Left lung (tissue), 10 donors: ENCODE results near the gene RREB1. TPM values are rescaled to one million over a fixed set of nuclear protein-coding genes. Genes with fewer than 3 reads are reported as not detected.

ENCODE experiments used
- ATAC-seq: fragments of 200-7000 bp; cut with Tn5 transposase; one replicate; pipeline ENCODE4 v1.9.1; 2020; ENCODE audit warnings: moderate library complexity
- DNase-seq, 4 donors: peaks; one replicate each; pipeline ENCODE4 v3.0.0-alpha.2; 2013 to 2020
- H3K27ac ChIP-seq, 2 donors: fragments of 200-600 bp; sonication (generic) in 1 of 2; one replicate each; pipeline versions ENCODE4 v1.5.0 to v1.8.0; 2020 to 2021
- H3K27me3 ChIP-seq, 2 donors: fragments of 200-600 bp; sonication (generic) in 1 of 2; one replicate each; pipeline versions ENCODE4 v1.5.0 to v1.8.0; 2020 to 2021
- H3K36me3 ChIP-seq, 2 donors: fragments of 200-600 bp; sonication (generic) in 1 of 2; one replicate each; pipeline versions ENCODE4 v1.5.0 to v1.8.0; 2020 to 2021
- H3K4me1 ChIP-seq, 2 donors: fragments of 200-600 bp; one replicate each; pipeline ENCODE4 v1.8.0; 2021
- H3K4me3 ChIP-seq, 2 donors: fragments of 200-600 bp; sonication (generic) in 1 of 2; one replicate each; pipeline versions ENCODE4 v1.5.0 to v1.8.0; 2020 to 2021; ENCODE audit warnings: mild to moderate bottlenecking in 1 of 2
- H3K9me3 ChIP-seq, 2 donors: fragments of 200-600 bp; sonication (generic) in 1 of 2; one replicate each; pipeline versions ENCODE4 v1.5.0 to v1.8.0; 2020 to 2021
- CTCF ChIP-seq, 2 donors: fragments of 200-600 bp; sonication (generic) in 1 of 2; IDR thresholded peaks; one replicate each; pipeline versions ENCODE4 v1.5.0 to v1.8.0; 2021; ENCODE audit warnings: antibody characterized with exemption in 2 of 2
- intact Hi-C, 2 donors: fragments of 100-400 bp; cut with DNase I; formaldehyde crosslinking; loops; one replicate each; pipeline versions ENCODE4 v1.11.2 to v1.14.2; 2022
- polyA plus RNA-seq, 6 donors: library from polyadenylated mRNA; unstranded; fragments of 120-200 nt; gene quantifications; one replicate each; pipeline ENCODE4 v1.2.1, GENCODE V29; 2013; ENCODE audit not compliant: insufficient read length in 6 of 6
- total RNA-seq, 2 donors: library from RNA; stranded (reverse); fragmentation: NEBNext Ultra II Directional; extraction: Animal tissue kit (Norgen Biotek cat#: 25700); gene quantifications; one replicate each; pipeline ENCODE4 v1.2.1, GENCODE V29; 2021
- donor health status: DM: no; HTN: yes; CAD: no.
- donor health status: DM: no; HTN: no; CAD: no.

Gene RREB1
- total and polyA plus RNA-seq, 8 donors: 24.1 to 54.0 (median 27.6) TPM

DNA sequence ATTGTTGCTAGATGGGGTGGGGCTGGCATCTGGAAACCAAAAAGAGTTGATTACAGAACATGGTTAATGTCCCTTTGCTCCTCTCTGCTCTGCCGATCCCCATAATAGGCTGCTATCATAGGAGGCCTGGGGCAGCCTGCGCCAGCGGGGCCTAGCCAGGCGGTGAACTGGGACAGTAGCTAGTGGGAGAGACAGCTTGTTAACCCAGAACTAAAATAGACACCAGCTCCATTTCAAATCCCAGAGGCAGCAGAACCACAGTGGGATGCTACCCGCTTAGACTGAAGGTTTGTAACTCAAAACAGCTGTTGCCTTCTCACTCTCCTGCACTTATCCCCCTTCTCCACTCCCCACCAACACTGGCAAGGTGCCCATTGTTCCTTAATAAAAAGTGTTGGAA, 106.7 kb downstream of the RREB1 start:
- no peak overlapping the region for H3K27ac ChIP-seq
- H3K36me3 ChIP-seq: peaks cover 0 to 69% of the 10 kb centered on the region in 2 donors
- ATAC-seq (no peak), DNase-seq (no peak)
- H3K4me1 ChIP-seq: peaks cover 13 to 41% of the 10 kb centered on the region in 2 donors
- TF ChIP-seq CTCF (IDR thresholded peaks at IDR 0.05): no peak
- no peaks in the 10 kb centered on the region for H3K9me3 ChIP-seq
- intact Hi-C loops: no loop called here
- H3K27me3 ChIP-seq: no peaks in the 10 kb centered on the region
- no peak overlapping the region for H3K4me3 ChIP-seq

DNA sequence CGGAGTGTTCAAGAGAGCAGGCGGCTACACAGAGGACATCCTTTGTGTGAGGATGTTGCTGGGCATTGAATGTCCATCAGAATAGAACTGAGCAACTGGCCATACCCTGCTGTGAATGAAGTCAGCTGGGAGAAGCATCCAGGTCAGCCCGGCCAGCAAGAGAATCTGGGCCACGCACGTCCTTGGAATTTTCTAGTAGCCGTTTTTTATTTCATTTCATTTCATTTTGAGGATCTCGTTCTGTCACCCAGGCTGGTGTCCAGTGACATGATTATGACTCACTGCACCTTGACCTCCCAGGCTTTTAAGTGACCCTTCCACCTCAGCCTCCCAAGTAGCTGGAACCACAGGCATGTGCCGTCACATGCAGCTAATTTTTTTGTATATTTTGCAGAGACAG, 107.4 kb downstream of the RREB1 start:
- Histone ChIP-seq H3K36me3 (peaks cover 0 to 72% of the 10 kb centered on the region in 2 donors), H3K27ac (no peak overlapping the region), H3K27me3 (no peaks in the 10 kb centered on the region), H3K4me3 (no peak overlapping the region), H3K9me3 (no peaks in the 10 kb centered on the region), H3K4me1 (peaks cover 13 to 47% of the 10 kb centered on the region in 2 donors)
- DNase-seq: no peak
- no peak for TF ChIP-seq CTCF (IDR thresholded peaks at IDR 0.05)
- intact Hi-C loops: no loop called here
- ATAC-seq: no peak

DNA sequence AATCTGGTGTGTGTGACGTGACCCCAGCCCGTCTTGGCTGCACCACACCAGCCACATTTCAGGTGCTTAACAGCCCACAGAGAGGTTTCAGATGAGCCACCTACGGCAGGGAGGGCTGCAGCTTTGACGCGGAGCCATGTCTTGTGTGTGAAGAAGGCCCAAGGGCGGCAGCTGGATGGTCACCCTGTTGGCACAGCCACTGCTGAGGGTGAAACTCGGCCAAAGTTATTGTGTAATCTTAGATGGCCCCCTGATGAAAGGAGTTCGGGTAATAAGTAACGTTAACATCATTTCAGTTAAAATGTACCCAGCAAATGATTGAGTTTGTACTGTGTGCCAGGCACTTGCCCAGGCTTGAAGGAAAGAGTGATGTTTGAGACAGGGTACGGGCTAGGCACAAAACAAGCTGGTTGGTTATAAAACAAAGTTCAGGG, 108.1 kb downstream of the RREB1 start:
- peaks cover 13 to 52% of the 10 kb centered on the region in 2 donors for H3K4me1 ChIP-seq
- ATAC-seq: no peak
- no peaks in the 10 kb centered on the region for H3K27me3 ChIP-seq
- peak overlapping the region in 1 of 2 donors; percentile 65 for H3K27ac ChIP-seq
- TF ChIP-seq CTCF (IDR thresholded peaks at IDR 0.05): no peak
- H3K4me3 ChIP-seq: no peak overlapping the region
- intact Hi-C loops: no loop called here
- no peak for DNase-seq
- peaks cover 0 to 67% of the 10 kb centered on the region in 2 donors for H3K36me3 ChIP-seq
- no peaks in the 10 kb centered on the region for H3K9me3 ChIP-seq

DNA sequence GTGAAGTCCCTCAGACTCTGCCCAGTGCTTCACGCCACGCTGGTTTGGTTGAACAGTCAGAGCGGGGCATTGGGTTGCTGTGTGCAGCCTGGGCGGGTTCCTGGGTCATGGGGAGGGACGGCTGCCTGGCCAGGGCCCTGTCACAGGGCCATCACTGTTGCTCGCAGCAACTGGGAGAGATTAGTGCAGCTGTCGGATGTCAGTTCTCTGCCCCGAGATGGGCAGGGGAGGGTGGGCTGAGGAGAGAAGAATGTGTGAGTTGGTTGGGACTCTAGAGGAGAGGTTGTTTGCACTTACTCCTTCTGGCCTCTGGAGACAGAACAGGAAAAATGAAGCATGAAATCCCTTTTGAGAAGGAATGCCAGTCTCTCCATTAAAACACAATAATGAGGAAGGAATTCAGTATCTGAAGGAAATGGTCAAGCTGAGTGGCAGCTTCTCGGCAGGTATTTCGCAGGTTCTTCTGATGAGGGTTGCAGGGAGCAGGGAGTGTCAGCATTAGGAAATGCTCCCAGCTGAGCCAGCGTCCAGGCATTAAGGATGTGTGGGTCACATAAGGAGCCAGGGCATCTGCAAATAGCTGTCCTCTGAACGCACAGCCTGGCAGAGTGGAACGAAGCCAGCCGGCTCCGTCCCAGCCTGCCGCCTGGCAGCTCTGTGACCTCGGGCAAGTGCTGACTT, 109.3 kb downstream of the RREB1 start:
- Histone ChIP-seq H3K27me3 (no peaks in the 10 kb centered on the region), H3K36me3 (peaks cover 0 to 63% of the 10 kb centered on the region in 2 donors), H3K4me1 (peaks cover 13 to 54% of the 10 kb centered on the region in 2 donors), H3K4me3 (no peak overlapping the region), H3K9me3 (no peaks in the 10 kb centered on the region), H3K27ac (peak overlapping the region; percentile 27 to 65)
- ATAC-seq (peak; percentile 57), DNase-seq (peak in 1 of 4 donors; percentile 75)
- intact Hi-C loops: no loop called here
- TF ChIP-seq CTCF (IDR thresholded peaks at IDR 0.05): no peak

DNA sequence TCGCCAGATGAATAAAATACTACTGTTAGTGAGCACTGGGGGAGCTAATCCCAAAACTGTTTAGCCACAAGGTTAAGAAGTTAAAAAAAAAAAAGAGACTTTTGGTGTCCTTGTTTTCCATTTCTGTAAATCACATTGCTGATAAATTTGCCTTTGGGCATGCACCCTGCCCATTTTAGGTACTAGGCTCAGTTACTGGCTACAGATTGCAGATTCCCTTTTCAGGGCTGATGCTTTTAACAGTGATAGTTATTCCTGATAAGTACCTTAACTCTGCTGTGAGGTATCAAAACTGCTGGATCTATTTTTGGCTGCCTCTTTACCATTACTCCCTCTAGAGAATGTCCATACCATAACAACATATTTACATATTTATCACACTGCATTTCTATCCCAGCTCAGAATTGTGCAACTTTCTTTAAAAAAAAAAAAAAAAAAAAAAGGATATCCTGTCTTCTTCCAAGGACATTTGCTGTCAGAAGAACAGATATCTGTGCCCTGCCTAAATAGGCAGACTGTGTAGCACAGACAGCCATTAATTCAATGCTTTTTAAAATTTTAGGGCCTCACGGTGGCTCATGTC, 110.7 kb downstream of the RREB1 start:
- no peak for TF ChIP-seq CTCF (IDR thresholded peaks at IDR 0.05)
- Histone ChIP-seq H3K4me3 (no peak overlapping the region), H3K9me3 (no peaks in the 10 kb centered on the region), H3K4me1 (peaks cover 13 to 54% of the 10 kb centered on the region in 2 donors), H3K27ac (peak overlapping the region in 1 of 2 donors; percentile 65), H3K27me3 (no peaks in the 10 kb centered on the region), H3K36me3 (peaks cover 0 to 58% of the 10 kb centered on the region in 2 donors)
- intact Hi-C loops: no loop called here
- no peak for ATAC-seq
- DNase-seq: no peak
